Measurements from ENCODE around the gene NCAPH2. TPM values are rescaled to one million over a fixed set of nuclear protein-coding genes. Genes with fewer than 3 reads are reported as not detected.

The NCAPH2 gene
- total RNA-seq, 1 donor from 2014 or later = 44.2 TPM

- TF ChIP-seq CTCF (IDR thresholded peaks at IDR 0.05; ENCODE audit: insufficient read depth, low read length, severe bottlenecking) = no peak
- H3K4me3 ChIP-seq (ENCODE audit: low read depth, low read length) = no peak overlapping the region
- no peaks in the 10 kb centered on the region for H3K27me3 ChIP-seq (ENCODE audit: control insufficient read depth, insufficient read depth, low read length)
- no peak for DNase-seq (ENCODE audit: low read depth)
- H3K36me3 ChIP-seq (ENCODE audit: control insufficient read depth, insufficient read depth, low read length) = no peaks in the 10 kb centered on the region
- no peak for FAIRE-seq
These were observed 48.7 kb downstream of the NCAPH2 start for GRCh38 chr22:50556703-50557102.

- no peak for FAIRE-seq
- no peak overlapping the region for H3K4me3 ChIP-seq (ENCODE audit: low read depth, low read length)
- H3K36me3 ChIP-seq (ENCODE audit: control insufficient read depth, insufficient read depth, low read length) = no peaks in the 10 kb centered on the region
- DNase-seq (ENCODE audit: low read depth) = peak; percentile 68
- no peaks in the 10 kb centered on the region for H3K27me3 ChIP-seq (ENCODE audit: control insufficient read depth, insufficient read depth, low read length)
- TF ChIP-seq CTCF (IDR thresholded peaks at IDR 0.05; ENCODE audit: insufficient read depth, low read length, severe bottlenecking) = no peak
These were observed 52.0 kb downstream of the NCAPH2 start for GRCh38 chr22:50560034-50560433.

- FAIRE-seq = peak; percentile 92
- DNase-seq (ENCODE audit: low read depth) = no peak
- Histone ChIP-seq H3K27me3 (ENCODE audit: control insufficient read depth, insufficient read depth, low read length) (no peaks in the 10 kb centered on the region), H3K36me3 (ENCODE audit: control insufficient read depth, insufficient read depth, low read length) (no peaks in the 10 kb centered on the region), H3K4me3 (ENCODE audit: low read depth, low read length) (no peak overlapping the region)
- TF ChIP-seq CTCF (IDR thresholded peaks at IDR 0.05; ENCODE audit: insufficient read depth, low read length, severe bottlenecking) = no peak
These were observed 53.7 kb downstream of the NCAPH2 start for GRCh38 chr22:50561401-50562358.

- H3K4me3 ChIP-seq (ENCODE audit: low read depth, low read length) = peak within 1 kb of the TSS; percentile 49
- peak; percentile 98 for TF ChIP-seq CTCF (IDR thresholded peaks at IDR 0.05; ENCODE audit: insufficient read depth, low read length, severe bottlenecking)
- DNase-seq (ENCODE audit: low read depth) (peak; percentile 80), FAIRE-seq (no peak)
- H3K27me3 ChIP-seq (ENCODE audit: control insufficient read depth, insufficient read depth, low read length) = no peaks in the 10 kb centered on the region
- H3K36me3 ChIP-seq (ENCODE audit: control insufficient read depth, insufficient read depth, low read length) = no peaks in the 10 kb centered on the region
These were observed 54.7 kb downstream of the NCAPH2 start, which contains the start of gene SYCE3 for GRCh38 chr22:50562523-50563412. Gene SYCE3 (minus strand): TSS chr22:50562919. CDS start chr22:50556405, 6,514 bp downstream.

GRCh38 chr22:50563413-50564160 lies 55.6 kb downstream of the NCAPH2 start:
- TF ChIP-seq CTCF (IDR thresholded peaks at IDR 0.05; ENCODE audit: insufficient read depth, low read length, severe bottlenecking) = no peak
- FAIRE-seq = no peak
- H3K27me3 ChIP-seq (ENCODE audit: control insufficient read depth, insufficient read depth, low read length) = no peaks in the 10 kb centered on the region

More at GRCh38 chr22:50563413-50564160, 55.6 kb downstream of the NCAPH2 start:
- Histone ChIP-seq H3K4me3 (ENCODE audit: low read depth, low read length) (peak overlapping the region; percentile 49), H3K36me3 (ENCODE audit: control insufficient read depth, insufficient read depth, low read length) (no peaks in the 10 kb centered on the region)
- DNase-seq (ENCODE audit: low read depth) = no peak
